Liver (tissue), 9 donors: ENCODE measurements around the gene CRAMP1. TPM values are rescaled to one million over a fixed set of nuclear protein-coding genes. Genes with fewer than 3 reads are reported as not detected.

Source experiments
- DNase-seq: peaks from one replicate; pipeline ENCODE4 v3.0.0-alpha.2; 2017; ENCODE audit warnings: low spot score
- H3K27ac ChIP-seq, 2 donors: one replicate each; pipeline ENCODE4 v1.7.0; 2013; ENCODE audit warnings: inconsistent platforms in 2 of 2, low read length in 2 of 2, control low read depth in 1 of 2, low read depth in 1 of 2, mild to moderate bottlenecking in 1 of 2
- H3K27me3 ChIP-seq, 4 donors: one replicate each; pipeline versions ENCODE4 v1.6.1 to v1.7.0; 2013; ENCODE audit warnings: low read length in 3 of 4, inconsistent platforms in 1 of 4, mild to moderate bottlenecking in 1 of 4, moderate library complexity in 1 of 4; ENCODE audit not compliant: control insufficient read depth in 4 of 4, insufficient read depth in 4 of 4
- H3K36me3 ChIP-seq, 4 donors: one replicate each; pipeline versions ENCODE4 v1.6.1 to v1.7.0; 2013; ENCODE audit warnings: low read length in 3 of 4, mild to moderate bottlenecking in 3 of 4, low read depth in 1 of 4, moderate library complexity in 1 of 4; ENCODE audit not compliant: control insufficient read depth in 4 of 4, insufficient read depth in 3 of 4
- H3K4me1 ChIP-seq, 4 donors: one replicate each; pipeline versions ENCODE4 v1.6.1 to v1.7.0; 2013; ENCODE audit warnings: low read length in 3 of 4, mild to moderate bottlenecking in 3 of 4, moderate library complexity in 1 of 4; ENCODE audit not compliant: control insufficient read depth in 4 of 4, insufficient read depth in 4 of 4
- H3K4me3 ChIP-seq, 3 donors: one replicate each; pipeline versions ENCODE4 v1.6.1 to v1.7.0; 2013; ENCODE audit warnings: low read length in 3 of 3, control low read depth in 1 of 3, low read depth in 1 of 3, mild to moderate bottlenecking in 1 of 3
- H3K9ac ChIP-seq, 2 donors: one replicate each; pipeline ENCODE4 v1.7.0; 2013; ENCODE audit warnings: low read length in 2 of 2, mild to moderate bottlenecking in 2 of 2, moderate library complexity in 2 of 2, control low read depth in 1 of 2, low read depth in 1 of 2
- H3K9me3 ChIP-seq, 4 donors: one replicate each; pipeline versions ENCODE4 v1.6.1 to v1.7.0; 2013; ENCODE audit warnings: low read length in 3 of 4; ENCODE audit not compliant: control insufficient read depth in 4 of 4
- ATF3 ChIP-seq: IDR thresholded peaks from 2 replicates; pipeline ENCODE4 v1.6.1; 2016; ENCODE audit warnings: antibody characterized with exemption
- CTCF ChIP-seq: fragments of 150-350 bp; IDR thresholded peaks from 2 replicates; pipeline ENCODE4 v1.5.1; 2017; ENCODE audit warnings: improper control_type of control experiment, low read depth, low read length; ENCODE audit not compliant: missing input control
- EGR1 ChIP-seq, 2 donors: IDR thresholded peaks; 2 replicates each; pipeline ENCODE4 v1.6.1; 2016 to 2018; ENCODE audit warnings: antibody characterized with exemption in 2 of 2, low read depth in 2 of 2
- FOXA1 ChIP-seq: IDR thresholded peaks from 2 replicates; pipeline ENCODE4 v1.6.1; 2016; ENCODE audit warnings: antibody characterized with exemption
- GABPA ChIP-seq, 2 donors: IDR thresholded peaks in 1 of 2; conservative IDR thresholded peaks in 1 of 2; 2 replicates each; pipeline ENCODE4 v1.6.1; 2016; ENCODE audit warnings: antibody characterized with exemption in 2 of 2, mild to moderate bottlenecking in 1 of 2, moderate library complexity in 1 of 2
- HNF4A ChIP-seq, 2 donors: conservative IDR thresholded peaks; 2 replicates each; pipeline ENCODE4 v1.6.1; 2016; ENCODE audit warnings: antibody characterized with exemption in 2 of 2, mild to moderate bottlenecking in 2 of 2
- HNF4G ChIP-seq: IDR thresholded peaks from 2 replicates; pipeline ENCODE4 v1.6.1; 2016; ENCODE audit warnings: antibody characterized with exemption
- JUND ChIP-seq, 2 donors: IDR thresholded peaks; 2 replicates each; pipeline ENCODE4 v1.6.1; 2016; ENCODE audit warnings: antibody characterized with exemption in 2 of 2
- MAX ChIP-seq: IDR thresholded peaks from 2 replicates; pipeline ENCODE4 v1.6.1; 2016; ENCODE audit warnings: antibody characterized with exemption
- RAD21 ChIP-seq, 2 donors: IDR thresholded peaks; 2 replicates each; pipeline ENCODE4 v1.6.1; 2016; ENCODE audit warnings: antibody characterized with exemption in 2 of 2, mild to moderate bottlenecking in 2 of 2
- REST ChIP-seq: IDR thresholded peaks from 2 replicates; pipeline ENCODE4 v1.6.1; 2016; ENCODE audit warnings: antibody characterized with exemption, mild to moderate bottlenecking
- RXRA ChIP-seq, 2 donors: IDR thresholded peaks; 2 replicates each; pipeline ENCODE4 v1.6.1; 2017 to 2018; ENCODE audit warnings: antibody characterized with exemption in 2 of 2, mild to moderate bottlenecking in 1 of 2
- SP1 ChIP-seq: IDR thresholded peaks from 2 replicates; pipeline ENCODE4 v1.6.1; 2018; ENCODE audit warnings: antibody characterized with exemption, mild to moderate bottlenecking
- TAF1 ChIP-seq: conservative IDR thresholded peaks from 2 replicates; pipeline ENCODE4 v1.6.1; 2016; ENCODE audit warnings: antibody characterized with exemption, mild to moderate bottlenecking
- YY1 ChIP-seq: IDR thresholded peaks from 2 replicates; pipeline ENCODE4 v1.6.1; 2016; ENCODE audit warnings: antibody characterized with exemption, mild to moderate bottlenecking
- ZBTB33 ChIP-seq: IDR thresholded peaks from 2 replicates; pipeline ENCODE4 v1.6.1; 2016; ENCODE audit warnings: antibody characterized with exemption
- WGBS: extraction: QIAGEN DNeasy Blood & Tissue Kit; methylation state at CpG from one replicate; pipeline ENCODE4 v1.1.7; 2013; 5-methylcytosine and 5-hydroxymethylcytosine counted together
- polyA plus RNA-seq, 2 donors: library from polyadenylated mRNA; stranded (reverse) in 1 of 2; unstranded in 1 of 2; fragments of 200-250 nt in 1 of 2; fragments of >200 nt in 1 of 2; fragmentation: Nextera tagmentation in 1 of 2; extraction: Ambion mirVana in 1 of 2; gene quantifications; one replicate each; pipeline versions ENCODE4 v1.2.1 to v1.2.3, GENCODE V29; 2013 to 2015
- total RNA-seq, 2 donors: library from RNA; depleted of rRNA; stranded (reverse); fragments of >200 nt; gene quantifications; one replicate each; pipeline ENCODE4 v1.2.3, GENCODE V29; 2014
- donor health status: healthy.
- donor health status: healthy.
- donor health status: healthy.
- donor health status: healthy.
- donor health status: healthy.

CRAMP1 gene
- total and polyA plus RNA-seq, 4 donors = 1.1 to 6.4 (median 4.2) TPM

- no peak for DNase-seq
- Histone ChIP-seq H3K4me1 (no peaks in the 10 kb centered on the region), H3K36me3 (peaks cover 13 to 60% (median 32%) of the 10 kb centered on the region in 4 donors), H3K9me3 (no peaks in the 10 kb centered on the region), H3K9ac (no peak overlapping the region), H3K4me3 (no peak overlapping the region), H3K27ac (no peak overlapping the region), H3K27me3 (no peaks in the 10 kb centered on the region)
- WGBS = 90% methylated on average over 32 of the region's 32 CpGs
- TF ChIP-seq HNF4A (conservative IDR thresholded peaks at IDR 0.05) (no peak), RAD21 (IDR thresholded peaks at IDR 0.05) (no peak), EGR1 (IDR thresholded peaks at IDR 0.05; ENCODE audit: low read depth in 2 of 2) (no peak), RXRA (IDR thresholded peaks at IDR 0.05) (no peak), REST (no peak), ATF3 (no peak), MAX (no peak), YY1 (no peak), FOXA1 (no peak), JUND (IDR thresholded peaks at IDR 0.05) (no peak), SP1 (no peak), TAF1 (no peak), ZBTB33 (no peak), CTCF (no peak)
Observed at GRCh38 chr16:1654505-1655268, 42.5 kb downstream of the CRAMP1 start.

- DNase-seq = no peak
- H3K9me3 ChIP-seq = no peaks in the 10 kb centered on the region
- no peak overlapping the region for H3K27ac ChIP-seq
- H3K4me1 ChIP-seq = no peaks in the 10 kb centered on the region
- no peak overlapping the region for H3K9ac ChIP-seq
- H3K36me3 ChIP-seq = peaks cover 13 to 66% (median 38%) of the 10 kb centered on the region in 4 donors
- H3K4me3 ChIP-seq = no peak overlapping the region
- WGBS = 87% methylated on average over 16 of the region's 16 CpGs
- no peaks in the 10 kb centered on the region for H3K27me3 ChIP-seq
- TF ChIP-seq RXRA (IDR thresholded peaks at IDR 0.05) (no peak), MAX (no peak), HNF4A (conservative IDR thresholded peaks at IDR 0.05) (no peak), ATF3 (no peak), ZBTB33 (no peak), GABPA (IDR thresholded peaks at IDR 0.05 in 1 of 2, conservative IDR thresholded peaks at IDR 0.05 in 1 of 2) (no peak), HNF4G (no peak), SP1 (no peak), FOXA1 (no peak), EGR1 (IDR thresholded peaks at IDR 0.05; ENCODE audit: low read depth in 2 of 2) (no peak), JUND (IDR thresholded peaks at IDR 0.05) (no peak), TAF1 (no peak), CTCF (no peak)
Observed at GRCh38 chr16:1655269-1655807, 43.2 kb downstream of the CRAMP1 start.
